GM18868 (cell line): ENCODE results near the gene HES7.

ENCODE experiments used
- ATAC-seq: cut with Tn5 transposase; IDR thresholded peaks from one replicate; pipeline ENCODE4 v1.9.1; 2021; ENCODE audit warnings: mild to moderate bottlenecking, moderate library complexity; ENCODE audit not compliant: unreplicated experiment

HES7 gene

GRCh38 chr17:8155231-8155995 is 31.5 kb upstream of the HES7 start:
- ATAC-seq = no peak

GRCh38 chr17:8154608-8155155 is 30.8 kb upstream of the HES7 start:
- no peak for ATAC-seq

GRCh38 chr17:8153957-8154607 is 30.2 kb upstream of the HES7 start:
- ATAC-seq = no peak

- ATAC-seq = no peak
These were observed 29.6 kb upstream of the HES7 start for GRCh38 chr17:8153525-8153956.

GRCh38 chr17:8153031-8153451 is 29.1 kb upstream of the HES7 start:
- no peak for ATAC-seq

- no peak for ATAC-seq
These were observed 28.3 kb upstream of the HES7 start, which contains the start of gene PER1 for GRCh38 chr17:8152112-8152775. Gene PER1 (minus strand): TSS chr17:8152404. CDS start chr17:8150706, 1,698 bp downstream.

GRCh38 chr17:8151641-8152111 is 27.8 kb upstream of the HES7 start:
- no peak for ATAC-seq

GRCh38 chr17:8151120-8151640 is 27.3 kb upstream of the HES7 start:
- peak; percentile 63 for ATAC-seq

GRCh38 chr17:8150194-8151119 is 26.6 kb upstream of the HES7 start:
- ATAC-seq = no peak

- ATAC-seq = no peak
These were observed 25.7 kb upstream of the HES7 start for GRCh38 chr17:8149419-8150193.

- no peak for ATAC-seq
These were observed 24.7 kb upstream of the HES7 start for GRCh38 chr17:8148560-8148959.

- ATAC-seq = no peak
These were observed 24.0 kb upstream of the HES7 start for GRCh38 chr17:8147805-8148404.

- ATAC-seq = no peak
These were observed 23.4 kb upstream of the HES7 start for GRCh38 chr17:8147141-8147804.

- ATAC-seq = no peak
These were observed 22.7 kb upstream of the HES7 start for GRCh38 chr17:8146381-8147140.

- ATAC-seq = no peak
These were observed 21.9 kb upstream of the HES7 start for GRCh38 chr17:8145811-8146210.

GRCh38 chr17:8144401-8145231 is 20.7 kb upstream of the HES7 start:
- ATAC-seq = no peak
